Activated T-helper 1 cell treated with Interleukin-2 at 50 U/mL for 16 hours (primary cell): ENCODE results near the gene PLEKHH3.
"Not testable (repeated sequence)": the region's sequence is repeated elsewhere in the genome, so short reads cannot be mapped to it uniquely, and the experiment has no call there.

Experiments
- DNase-seq: peaks from one replicate; pipeline ENCODE4 v3.0.0-alpha.2; 2020; ENCODE audit warnings: low read depth

PLEKHH3 gene

GRCh38 chr17:42629411-42630009 is 47.3 kb downstream of the PLEKHH3 start:
- no peak for DNase-seq

DNA sequence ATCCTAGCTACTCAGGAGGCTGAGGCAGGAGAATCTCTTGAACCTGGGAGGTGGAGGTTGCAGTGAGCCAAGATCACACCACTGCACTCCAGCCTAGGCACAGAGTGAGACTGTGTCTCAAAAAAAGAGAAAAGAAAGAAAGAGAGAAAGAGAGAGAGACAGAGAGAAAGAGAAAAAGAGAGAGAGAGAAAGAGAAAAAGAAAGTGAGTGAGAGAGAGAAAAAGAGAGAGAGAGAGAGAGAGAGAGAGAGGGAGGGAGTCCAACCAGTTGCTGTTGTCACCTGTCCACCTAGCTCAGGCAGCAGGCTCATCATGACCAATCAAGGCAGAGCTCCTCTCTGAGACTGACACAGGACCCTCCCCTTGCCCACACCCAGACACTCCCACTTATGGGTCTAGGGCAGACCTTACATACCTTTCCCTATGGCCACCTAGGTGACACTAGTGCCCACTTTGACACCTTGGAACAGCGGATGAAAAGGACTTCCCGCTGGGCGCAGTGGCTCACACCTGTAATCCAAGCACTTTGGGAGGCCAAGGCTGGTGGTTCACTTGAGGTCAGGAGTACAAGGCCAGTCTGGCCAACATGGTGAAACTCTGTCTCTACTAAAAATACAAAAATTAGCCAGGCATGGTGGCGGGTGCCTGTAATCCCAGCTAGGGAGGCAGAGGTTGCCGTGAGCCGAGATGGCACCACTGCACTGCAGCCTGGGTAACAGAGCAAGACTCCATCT is 49.6 kb downstream of the PLEKHH3 start:
- not testable (repeated sequence) for DNase-seq

- no peak for DNase-seq
Observed at GRCh38 chr17:42623732-42624596, 52.8 kb downstream of the PLEKHH3 start.

- no peak for DNase-seq
Observed at GRCh38 chr17:42623271-42623670, 53.5 kb downstream of the PLEKHH3 start.

DNA sequence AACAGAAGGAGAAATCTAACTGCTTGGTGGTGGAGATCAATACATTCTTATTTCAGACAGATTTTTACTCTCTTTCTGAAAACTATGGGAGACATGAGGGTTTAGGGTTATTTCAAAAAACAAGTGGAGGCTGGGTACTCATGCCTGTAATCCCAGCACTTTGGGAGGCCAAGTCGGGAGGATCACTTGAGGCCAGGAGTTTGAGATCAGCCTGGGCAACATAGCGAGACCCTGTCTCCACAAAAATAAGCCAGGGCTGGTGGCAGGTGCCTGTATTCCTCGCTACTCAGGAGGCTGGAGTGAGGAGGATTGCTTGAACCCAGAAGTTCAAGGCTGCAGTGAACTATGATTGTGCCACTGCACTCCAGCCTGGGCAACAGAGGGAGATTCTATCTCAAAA is 54.8 kb downstream of the PLEKHH3 start:
- DNase-seq = not testable (repeated sequence)

- no peak for DNase-seq
Observed at GRCh38 chr17:42618442-42619150, 58.2 kb downstream of the PLEKHH3 start.

DNA sequence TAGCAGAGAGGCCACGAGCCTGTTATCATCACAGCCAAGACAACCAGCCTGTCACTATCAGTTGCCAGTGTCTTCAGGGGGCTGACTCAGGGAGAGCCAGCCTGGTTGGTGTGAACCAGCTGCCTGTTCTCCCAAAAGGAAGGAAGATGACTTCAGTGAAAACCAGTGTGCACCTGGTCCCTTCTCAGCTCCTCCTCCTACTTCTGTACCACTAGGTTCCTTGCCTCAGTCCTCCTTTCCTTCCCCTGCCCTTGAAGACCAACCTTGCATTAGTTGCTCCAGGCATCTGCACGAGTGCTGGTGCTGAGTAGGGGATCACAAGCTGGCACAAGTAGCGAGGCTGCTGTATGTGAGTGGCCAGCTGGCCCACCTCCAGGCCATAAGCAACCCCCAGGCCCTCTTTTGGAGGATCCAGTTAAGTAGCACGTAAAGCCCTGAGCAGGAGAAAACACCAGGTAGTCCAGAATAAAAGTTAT is 58.8 kb downstream of the PLEKHH3 start:
- no peak for DNase-seq
